HEK293T (cell line): ENCODE data around the gene MN1.

ENCODE experiments used
- CTCF ChIA-PET: fragments of 350-600 bp; formaldehyde crosslinking; extraction: SDS; loops from one replicate; lab custom pipeline; 2021; ENCODE audit warnings: antibody characterized with exemption, inconsistent platforms; lab: Yijun Ruan, JAX
- POLR2A ChIA-PET: fragments of 350-600 bp; formaldehyde crosslinking; extraction: SDS; loops from one replicate; lab custom pipeline; 2020; ENCODE audit warnings: antibody characterized with exemption, inconsistent platforms; lab: Yijun Ruan, JAX
- DNase-seq: peaks from one replicate; pipeline ENCODE4 v3.0.0; 2012; ENCODE audit warnings: mixed read lengths; ENCODE audit errors: extremely low spot score
- ARNT ChIP-seq: fragments of 450-650 bp; IDR thresholded peaks from 2 replicates; pipeline ENCODE4 v1.6.1; 2017; ENCODE audit warnings: mild to moderate bottlenecking
- BHLHE40 ChIP-seq: fragments of 450-650 bp; IDR thresholded peaks from 2 replicates; pipeline ENCODE4 v1.6.1; 2016; ENCODE audit warnings: mild to moderate bottlenecking, moderate library complexity, borderline replicate concordance
- CTBP1 ChIP-seq: fragments of 450-650 bp; IDR thresholded peaks from 2 replicates; pipeline ENCODE4 v1.6.1; 2016; ENCODE audit warnings: borderline replicate concordance
- ELF4 ChIP-seq: fragments of 450-650 bp; IDR thresholded peaks from 2 replicates; pipeline ENCODE4 v1.6.1; 2017; ENCODE audit warnings: antibody characterized with exemption
- FOXA1 ChIP-seq: fragments of 450-650 bp; IDR thresholded peaks from 2 replicates; pipeline ENCODE4 v1.6.1; 2016; ENCODE audit warnings: mild to moderate bottlenecking
- FOXK2 ChIP-seq: fragments of 450-650 bp; IDR thresholded peaks from 2 replicates; pipeline ENCODE4 v1.6.1; 2016; ENCODE audit warnings: mild to moderate bottlenecking
- FOXM1 ChIP-seq: fragments of 450-650 bp; IDR thresholded peaks from 2 replicates; pipeline ENCODE4 v1.6.1; 2017; ENCODE audit warnings: mild to moderate bottlenecking, borderline replicate concordance
- HDGF ChIP-seq: fragments of 450-650 bp; IDR thresholded peaks from 2 replicates; pipeline ENCODE4 v1.6.1; 2017; ENCODE audit warnings: antibody characterized with exemption, borderline replicate concordance
- L3MBTL2 ChIP-seq: fragments of 450-650 bp; conservative IDR thresholded peaks from 2 replicates; pipeline ENCODE4 v1.6.1; 2016; ENCODE audit warnings: mild to moderate bottlenecking
- LEF1 ChIP-seq: fragments of 450-650 bp; IDR thresholded peaks from 2 replicates; pipeline ENCODE4 v1.6.1; 2017; ENCODE audit warnings: mild to moderate bottlenecking, borderline replicate concordance
- NFRKB ChIP-seq: fragments of 450-650 bp; IDR thresholded peaks from 2 replicates; pipeline ENCODE4 v1.6.1; 2016; ENCODE audit warnings: mild to moderate bottlenecking, moderate library complexity
- PKNOX1 ChIP-seq: fragments of 450-650 bp; IDR thresholded peaks from 2 replicates; pipeline ENCODE4 v1.6.1; 2016
- SP1 ChIP-seq: fragments of 450-650 bp; IDR thresholded peaks from 2 replicates; pipeline ENCODE4 v1.6.1; 2017
- SUZ12 ChIP-seq: fragments of 450-650 bp; IDR thresholded peaks from 2 replicates; pipeline ENCODE4 v1.6.1; 2016; ENCODE audit warnings: mild to moderate bottlenecking
- TARDBP ChIP-seq: fragments of 450-650 bp; IDR thresholded peaks from 2 replicates; pipeline ENCODE4 v1.6.1; 2016
- ZNF384 ChIP-seq: fragments of 450-650 bp; IDR thresholded peaks from 2 replicates; pipeline ENCODE4 v1.6.1; 2016

The MN1 gene

GRCh38 chr22:27840436-27840835 is 38.9 kb upstream of the MN1 start:
- DNase-seq: no peak
- POLR2A ChIA-PET: no interaction called here
- no peak for TF ChIP-seq L3MBTL2
- no peak for TF ChIP-seq NFRKB
- CTCF ChIA-PET: interaction anchor here (0.6 kb wide), 1 partner anchor 10 kb away, joined by 4 read pairs; no protein-coding TSS in a partner anchor

- ChIA-PET POLR2A (no interaction called here), CTCF (no interaction called here)
- TF ChIP-seq TARDBP (no peak), FOXA1 (no peak), PKNOX1 (no peak), L3MBTL2 (no peak), ARNT (no peak), HDGF (no peak), NFRKB (no peak), FOXM1 (no peak), LEF1 (no peak), ZNF384 (no peak), FOXK2 (no peak), SUZ12 (no peak), CTBP1 (no peak), BHLHE40 (no peak), ELF4 (no peak), SP1 (no peak)
- no peak for DNase-seq
Observed at GRCh38 chr22:27839057-27839660, 37.6 kb upstream of the MN1 start.

GRCh38 chr22:27836181-27836580 is 34.6 kb upstream of the MN1 start:
- DNase-seq: no peak
- ChIA-PET POLR2A (no interaction called here), CTCF (no interaction called here)
- no peak for TF ChIP-seq LEF1
- no peak for TF ChIP-seq FOXA1
- TF ChIP-seq L3MBTL2: no peak
- no peak for TF ChIP-seq FOXK2
- no peak for TF ChIP-seq CTBP1
- no peak for TF ChIP-seq ARNT
- no peak for TF ChIP-seq FOXM1
- no peak for TF ChIP-seq HDGF
- TF ChIP-seq SUZ12: no peak
- TF ChIP-seq SP1: no peak
- no peak for TF ChIP-seq ELF4

GRCh38 chr22:27835446-27835845 is 33.9 kb upstream of the MN1 start:
- DNase-seq: no peak
- POLR2A ChIA-PET: no interaction called here
- CTCF ChIA-PET: no interaction called here
- TF ChIP-seq BHLHE40: no peak

- ChIA-PET POLR2A (no interaction called here), CTCF (no interaction called here)
- TF ChIP-seq FOXM1 (no peak), ELF4 (no peak), ZNF384 (no peak), ARNT (no peak), NFRKB (no peak)
- no peak for DNase-seq
Observed at GRCh38 chr22:27834364-27835185, 33.0 kb upstream of the MN1 start.

GRCh38 chr22:27833803-27834202 is 32.2 kb upstream of the MN1 start:
- DNase-seq: no peak
- ChIA-PET POLR2A (no interaction called here), CTCF (no interaction called here)
- TF ChIP-seq LEF1 (no peak), SUZ12 (no peak), SP1 (no peak), CTBP1 (no peak), ARNT (no peak), TARDBP (no peak), ELF4 (no peak), FOXK2 (no peak), FOXM1 (no peak), HDGF (no peak), L3MBTL2 (no peak), PKNOX1 (no peak), ZNF384 (no peak), BHLHE40 (no peak), NFRKB (no peak), FOXA1 (no peak)

GRCh38 chr22:27832606-27833005 is 31.1 kb upstream of the MN1 start:
- ChIA-PET POLR2A (no interaction called here), CTCF (no interaction called here)
- DNase-seq: no peak
- TF ChIP-seq PKNOX1 (no peak), SUZ12 (no peak)
